H1 (cell line): ENCODE measurements around the gene MTAP. TPM values are rescaled to one million over a fixed set of nuclear protein-coding genes. Genes with fewer than 3 reads are reported as not detected.
A peak's percentile ranks its signal among the peaks of the same experiment; 100 is the strongest.

Experiments used
- CTCF ChIA-PET: fragments of 300-600 bp; sonication (Branson Sonifier 250); formaldehyde crosslinking; loops from one replicate; lab custom pipeline; 2021; ENCODE audit not compliant: partially characterized antibody; lab: Charles Lee
- POLR2A ChIA-PET: fragments of 300-600 bp; sonication (Branson Sonifier 250); formaldehyde crosslinking; loops from one replicate; lab custom pipeline; 2021; ENCODE audit warnings: inconsistent platforms; ENCODE audit not compliant: partially characterized antibody; lab: Charles Lee
- DNase-seq, 2 experiments: peaks; one replicate each; pipeline versions ENCODE4 v3.0.0 to v3.0.0-alpha.2; 2010 to 2022; ENCODE audit warnings: low spot score in 2 of 2, low read depth in 1 of 2, mixed read lengths in 1 of 2
- FAIRE-seq: peaks from 2 replicates; lab custom pipeline; 2011; peaks lifted over from hg19 to GRCh38; lab: Jason Lieb, UNC
- H2AFZ ChIP-seq: 2 replicates; pipeline ENCODE4 v1.8.1; 2012; ENCODE audit warnings: low read length, inconsistent platforms
- H2AK5ac ChIP-seq: 2 replicates; pipeline ENCODE4 v1.6.1; 2013; ENCODE audit warnings: low read depth, low read length
- H2BK120ac ChIP-seq: replicated peaks from 2 replicates; pipeline ENCODE3; 2013; ENCODE audit warnings: low read depth, low read length, inconsistent platforms
- H2BK12ac ChIP-seq: 2 replicates; pipeline ENCODE4 v1.6.1; 2013; ENCODE audit warnings: low read depth, low read length
- H2BK15ac ChIP-seq: 2 replicates; pipeline ENCODE4 v1.6.1; 2013; ENCODE audit warnings: low read length
- H2BK20ac ChIP-seq: 2 replicates; pipeline ENCODE4 v1.6.1; 2013; ENCODE audit warnings: low read length
- H2BK5ac ChIP-seq: 2 replicates; pipeline ENCODE4 v1.6.1; 2013; ENCODE audit warnings: low read depth, low read length
- H3K14ac ChIP-seq: 2 replicates; pipeline ENCODE4 v1.6.1; 2013; ENCODE audit warnings: inconsistent platforms; ENCODE audit not compliant: insufficient read length
- H3K18ac ChIP-seq: 2 replicates; pipeline ENCODE4 v1.6.1; 2013; ENCODE audit warnings: low read length; ENCODE audit errors: extremely low read depth
- H3K23ac ChIP-seq: 2 replicates; pipeline ENCODE4 v1.6.1; 2013; ENCODE audit warnings: inconsistent platforms; ENCODE audit not compliant: insufficient read length
- H3K23me2 ChIP-seq: 2 replicates; pipeline ENCODE4 v1.6.1; 2013; ENCODE audit warnings: low read depth, low read length
- H3K27ac ChIP-seq: 2 replicates; pipeline ENCODE4 v1.6.1; 2011; ENCODE audit warnings: low read depth, low read length, inconsistent platforms
- H3K27me3 ChIP-seq, 4 experiments: replicated peaks in 1 of 4; 1 replicate in 1 of 4; 2 replicates in 3 of 4; pipeline versions ENCODE4 v1.6.1 to v1.8.1; 2011 to 2013; ENCODE audit warnings: low read length in 3 of 4, mild to moderate bottlenecking in 3 of 4, inconsistent platforms in 2 of 4, mixed read lengths in 2 of 4, moderate library complexity in 1 of 4; ENCODE audit not compliant: control insufficient read depth in 3 of 4, insufficient read depth in 3 of 4; ENCODE audit errors: extremely low read depth in 1 of 4
- H3K36me3 ChIP-seq, 4 experiments: 2 replicates each; pipeline versions ENCODE4 v1.6.1 to v1.8.1; 2011 to 2013; ENCODE audit warnings: mild to moderate bottlenecking in 4 of 4, low read length in 3 of 4, moderate library complexity in 2 of 4, control low read depth in 1 of 4, inconsistent platforms in 1 of 4; ENCODE audit not compliant: insufficient read depth in 4 of 4, control insufficient read depth in 2 of 4
- H3K4ac ChIP-seq: replicated peaks from 2 replicates; pipeline ENCODE3; 2013; ENCODE audit warnings: low read length, low read depth, mixed read lengths, inconsistent platforms; ENCODE audit not compliant: insufficient read length
- H3K4me1 ChIP-seq, 4 experiments: replicated peaks in 1 of 4; 1 replicate in 1 of 4; 2 replicates in 3 of 4; pipeline versions ENCODE4 v1.6.1 to v1.8.1; 2011 to 2013; ENCODE audit warnings: low read length in 3 of 4, inconsistent platforms in 2 of 4, mixed read lengths in 1 of 4; ENCODE audit not compliant: insufficient read depth in 4 of 4, control insufficient read depth in 3 of 4
- H3K4me2 ChIP-seq, 2 experiments: 2 replicates each; pipeline versions ENCODE4 v1.6.1 to v1.8.1; 2011 to 2013; ENCODE audit warnings: low read depth in 2 of 2, low read length in 2 of 2, control low read depth in 1 of 2, inconsistent platforms in 1 of 2, mild to moderate bottlenecking in 1 of 2; ENCODE audit not compliant: insufficient read depth in 1 of 2
- H3K4me3 ChIP-seq, 4 experiments: fragments of 200-600, 300-600 bp in 1 of 4; sonication (generic), shearing (Covaris generic), sonication (Bioruptor Twin) in 1 of 4; 2 replicates each; pipeline versions ENCODE4 v1.5.1 to v1.8.1; 2011 to 2016; ENCODE audit warnings: low read length in 4 of 4, low read depth in 3 of 4, control low read depth in 2 of 4, inconsistent platforms in 2 of 4, mild to moderate bottlenecking in 2 of 4, mixed read lengths in 1 of 4, moderate library complexity in 1 of 4; ENCODE audit not compliant: insufficient read depth in 2 of 4; ENCODE audit errors: extremely low read depth in 1 of 4
- H3K56ac ChIP-seq: replicated peaks from 2 replicates; pipeline ENCODE3; 2013; ENCODE audit warnings: low read depth, mild to moderate bottlenecking, mixed read lengths, low read length, inconsistent platforms; ENCODE audit not compliant: insufficient read length
- H3K79me1 ChIP-seq: 2 replicates; pipeline ENCODE4 v1.6.1; 2013; ENCODE audit warnings: low read depth, low read length, control low read depth
- H3K79me2 ChIP-seq, 2 experiments: 2 replicates each; pipeline versions ENCODE4 v1.6.1 to v1.8.1; 2012 to 2013; ENCODE audit warnings: low read length in 2 of 2, mild to moderate bottlenecking in 2 of 2, inconsistent platforms in 1 of 2; ENCODE audit not compliant: insufficient read depth in 2 of 2, control insufficient read depth in 1 of 2
- H3K9ac ChIP-seq, 4 experiments: replicated peaks in 1 of 4; 1 replicate in 1 of 4; 2 replicates in 3 of 4; pipeline versions ENCODE4 v1.6.1 to v1.8.1; 2011 to 2013; ENCODE audit warnings: low read depth in 3 of 4, low read length in 3 of 4, control low read depth in 2 of 4, mild to moderate bottlenecking in 2 of 4, moderate library complexity in 2 of 4, inconsistent platforms in 1 of 4; ENCODE audit errors: extremely low read depth in 1 of 4
- H3K9me3 ChIP-seq, 2 experiments: 2 replicates each; pipeline versions ENCODE4 v1.6.1 to v1.8.1; 2012 to 2013; ENCODE audit warnings: mild to moderate bottlenecking in 2 of 2, moderate library complexity in 2 of 2, control low read depth in 1 of 2, inconsistent platforms in 1 of 2, low read depth in 1 of 2, low read length in 1 of 2, mixed read lengths in 1 of 2; ENCODE audit not compliant: insufficient read depth in 2 of 2
- H4K20me1 ChIP-seq, 2 experiments: replicated peaks in 1 of 2; 2 replicates each; pipeline versions ENCODE3 to v1.8.1; 2011 to 2013; ENCODE audit warnings: inconsistent platforms in 2 of 2, low read length in 2 of 2, mild to moderate bottlenecking in 1 of 2; ENCODE audit not compliant: insufficient read depth in 2 of 2, control insufficient read depth in 1 of 2
- H4K5ac ChIP-seq: 2 replicates; pipeline ENCODE4 v1.6.1; 2013; ENCODE audit warnings: low read length, low read depth, mixed read lengths, inconsistent platforms; ENCODE audit not compliant: insufficient read length
- H4K8ac ChIP-seq: 2 replicates; pipeline ENCODE4 v1.8.0; 2013; ENCODE audit warnings: mild to moderate bottlenecking, moderate library complexity, low read length, inconsistent platforms; ENCODE audit not compliant: insufficient read depth; ENCODE audit errors: extremely low read depth
- H4K91ac ChIP-seq: replicated peaks from 2 replicates; pipeline ENCODE3; 2013; ENCODE audit warnings: low read length, mixed read lengths, inconsistent platforms; ENCODE audit not compliant: insufficient read length
- CBX8 ChIP-seq: fragments of 300-800, 300-1000 bp; sonication (generic); IDR thresholded peaks from 2 replicates; pipeline ENCODE4 v1.7.1; 2016; ENCODE audit warnings: low read depth, low read length, borderline replicate concordance
- POLR2A ChIP-seq, 2 experiments: IDR thresholded peaks; 1 replicate in 1 of 2; 2 replicates in 1 of 2; pipeline ENCODE4 v1.6.1; 2011; ENCODE audit warnings: low read depth in 2 of 2, low read length in 2 of 2, mild to moderate bottlenecking in 2 of 2; ENCODE audit errors: control extremely low read depth in 1 of 2
- WGBS, 2 experiments: shearing (Covaris generic) in 1 of 2; methylation state at CpG; one replicate each; pipeline versions ENCODE4 v1.1.6 to v1.1.7; 2013 to 2015; ENCODE audit warnings: low lambda C conversion rate in 2 of 2, mixed read lengths in 2 of 2, inconsistent platforms in 1 of 2, low coverage in 1 of 2, missing lambda C conversion rate in 1 of 2; ENCODE audit not compliant: insufficient replicate concordance in 2 of 2, insufficient coverage in 1 of 2, insufficient read length in 1 of 2; ENCODE audit errors: extremely low coverage in 1 of 2, missing lambda C conversion rate in 1 of 2; 5-methylcytosine and 5-hydroxymethylcytosine counted together
- polyA plus RNA-seq, 7 experiments: library from polyadenylated mRNA; depleted of rRNA in 3 of 7; stranded (reverse) in 5 of 7; unstranded in 2 of 7; fragments of >200 nt in 5 of 7; fragments of 200-250 nt in 2 of 7; gene quantifications; 1 replicate in 5 of 7; 2 replicates in 1 of 7; 4 replicates in 1 of 7; pipeline versions ENCODE4 v1.2.1 to v1.2.3, GENCODE V29; 2011 to 2013; ENCODE audit warnings: missing spikeins in 2 of 7, mixed read lengths in 2 of 7
- total RNA-seq: library from RNA; stranded (reverse); fragmentation: NEBNext Ultra II Directional; extraction: Animal tissue kit (Norgen Biotek cat#: 25700); gene quantifications from 2 replicates; pipeline ENCODE4 v1.2.1, GENCODE V29; 2021

Gene MTAP
- total and polyA plus RNA-seq, 2 of the 8 experiments (the other 6 are each of a cell fraction or from before 2014, with no cell fraction given) = 16.4 to 100 TPM

DNA sequence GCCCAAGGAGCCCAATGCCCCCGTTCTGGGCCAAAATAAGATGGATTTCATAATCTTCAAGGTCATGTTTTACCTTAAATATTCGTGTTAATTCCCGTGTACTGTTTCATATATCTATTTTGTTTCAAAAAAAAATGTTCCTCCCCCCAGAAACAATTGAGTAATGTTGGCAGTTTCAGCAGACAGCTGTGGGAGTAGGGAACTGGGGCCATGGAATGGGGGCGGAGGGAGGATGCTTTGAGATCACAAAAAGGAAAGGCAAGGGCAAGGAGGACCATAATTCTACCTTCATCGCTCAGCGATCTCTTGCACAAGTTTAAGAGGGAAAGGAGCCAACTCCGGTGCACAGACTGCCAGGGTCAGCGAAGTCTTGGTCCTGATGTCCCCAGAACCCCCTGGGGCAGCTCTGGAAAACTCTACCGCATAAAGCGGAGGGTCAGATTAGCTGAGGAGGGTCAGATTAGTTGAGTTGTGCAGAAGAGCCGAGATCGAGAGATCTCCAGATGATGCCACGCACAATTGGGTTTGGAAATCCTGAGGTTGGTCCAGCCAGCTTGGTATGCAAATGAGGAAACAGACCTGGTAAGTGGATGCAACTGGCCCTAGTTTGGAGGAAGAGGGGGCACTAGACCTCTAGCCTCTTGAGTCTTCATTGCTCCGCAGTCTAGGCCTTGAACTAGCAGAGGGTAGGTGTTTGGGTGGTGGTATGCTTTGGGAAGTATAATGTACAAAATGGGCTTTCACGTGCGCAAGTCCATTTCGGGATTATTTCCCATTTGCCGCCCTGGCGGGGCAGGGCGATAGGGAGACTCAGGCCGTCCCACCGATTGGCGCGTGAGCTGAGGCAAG is 167.7 kb downstream of the MTAP start:
- TF ChIP-seq POLR2A (IDR thresholded peaks at IDR 0.05; ENCODE audit: control extremely low read depth in 1 of 2, low read depth in 2 of 2, low read length in 2 of 2) (no peak), CBX8 (peak; percentile 66; the same call in 1 of the 2 replicates)
- H3K18ac ChIP-seq = no peak overlapping the region

More for the DNA sequence above, 167.7 kb downstream of the MTAP start:
- ChIA-PET POLR2A (interaction anchor here (1.0 to 1.7 kb wide), 4 partner anchors 20 to 167 kb away, joined by 3 to 5 read pairs (median 4); partner anchors contain the start of genes CDKN2A and CDKN2B-AS1), CTCF (interaction anchor here (0.6 to 7.4 kb wide), 14 partner anchors 9 to 171 kb away, joined by 3 to 57 read pairs (median 6); partner anchors contain the start of genes CDKN2A, CDKN2B and CDKN2B-AS1)
- Histone ChIP-seq H3K36me3 (peaks cover 0 to 8% (median 0%) of the 10 kb centered on the region in 4 experiments; a peak in 2 of 8 replicates), H2BK12ac (no peak overlapping the region; the same call in 1 of the 2 replicates), H3K14ac (no peak overlapping the region), H3K79me1 (no peaks in the 10 kb centered on the region), H3K56ac (no peak overlapping the region), H4K91ac (no peak overlapping the region), H3K9ac (no peak overlapping the region), H2BK20ac (peak overlapping the region; percentile 23; the same call in 1 of the 2 replicates), H2BK5ac (no peak overlapping the region), H2AK5ac (no peak overlapping the region), H3K4me3 (peak overlapping the region in 3 of 4 experiments; percentile 14 to 34 (median 26); a peak in 4 of 8 replicates), H4K20me1 (peaks cover 14 to 33% of the 10 kb centered on the region in 2 experiments), H4K8ac (no peak overlapping the region; the same call in 1 of the 2 replicates), H4K5ac (no peak overlapping the region), H2AFZ (no peak overlapping the region), H3K79me2 (no peaks in the 10 kb centered on the region), H3K27ac (no peak overlapping the region), H2BK15ac (no peak overlapping the region), H3K4ac (no peak overlapping the region), H2BK120ac (no peak overlapping the region), H3K4me2 (peak overlapping the region; percentile 53 to 61), H3K4me1 (peaks cover 7 to 28% (median 14%) of the 10 kb centered on the region in 4 experiments), H3K27me3 (peaks cover 76 to 98% (median 88%) of the 10 kb centered on the region in 4 experiments), H3K9me3 (0 out of 4 replicates have a peak, but pooled peaks cover 0 to 3% of the 10 kb centered on the region in 2 experiments), H3K23ac (no peak overlapping the region), H3K23me2 (peaks cover 4% of the 10 kb centered on the region; the same call in 1 of the 2 replicates)
- peak in 1 of 2 experiments; percentile 56 for DNase-seq
- no peak for FAIRE-seq
- WGBS, 2 experiments = 7% methylated on average over 24 of the region's 24 CpGs; no CpG with 5 or more reads in 1 of the 2 experiments
